ENCODE data around the gene SCGB2B2.
A peak's percentile ranks its signal among the peaks of the same experiment; 100 is the strongest.
"Not testable (repeated sequence)": the region's sequence is repeated elsewhere in the genome, so short reads cannot be mapped to it uniquely, and the experiment has no call there.

The SCGB2B2 gene

DNA sequence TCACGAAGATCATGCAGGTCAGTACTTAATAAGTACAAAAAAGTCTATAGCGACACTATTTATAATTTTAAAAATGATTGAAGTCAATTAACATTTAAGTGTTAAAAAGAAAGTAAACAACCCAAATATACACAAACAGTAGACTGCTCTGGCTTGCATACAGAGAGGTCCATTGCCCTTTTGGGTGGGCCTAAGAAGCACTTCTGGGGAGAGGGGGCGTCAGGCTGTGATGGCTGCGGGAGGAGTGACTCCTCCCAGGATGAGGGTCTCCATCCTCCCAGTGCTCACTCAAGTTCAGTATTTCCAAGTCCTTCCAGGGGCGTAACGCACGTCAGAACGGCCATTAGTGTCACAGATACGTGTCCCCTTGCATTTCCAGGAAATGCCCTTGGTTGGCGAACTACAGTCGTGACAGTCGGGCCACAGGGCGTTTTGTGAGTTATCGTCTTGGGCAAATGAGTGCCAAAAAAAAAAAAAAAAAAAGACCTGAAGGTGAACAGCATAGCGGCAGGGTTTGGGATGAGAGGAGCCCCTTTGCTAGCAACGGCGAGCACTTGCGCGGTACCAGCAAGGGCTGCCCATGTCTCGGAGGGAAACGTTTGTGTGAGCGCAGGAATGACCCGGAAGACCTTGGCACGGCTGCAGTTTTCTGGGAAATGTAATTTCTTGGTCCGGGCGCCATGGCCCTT, at the start of gene SCGB2B2:
Gene SCGB2B2 (minus strand): TSS at position 463 of the 689 bp plus-strand sequence. CDS start 82,596 bp downstream, outside the sequence.
- no peak for DNase-seq

DNA sequence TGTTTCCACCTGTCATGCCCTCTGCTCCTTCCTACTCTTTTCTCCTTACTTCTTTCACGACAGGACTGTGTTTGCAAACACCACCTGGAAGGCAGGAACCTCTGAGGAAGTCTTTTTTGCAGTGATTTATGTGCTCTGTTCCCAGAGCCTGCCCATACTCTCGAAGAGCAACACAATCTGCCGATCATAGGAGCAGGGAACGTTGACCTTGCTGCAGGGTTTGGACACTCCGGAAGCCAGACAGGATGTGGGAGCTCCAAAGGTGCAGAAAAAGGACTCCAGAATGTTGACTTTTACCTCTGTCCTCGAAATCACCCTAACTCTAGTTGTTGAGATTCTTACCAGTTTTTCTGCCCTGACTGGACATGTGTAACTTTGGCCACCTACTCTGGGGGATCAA, 48.4 kb upstream of the SCGB2B2 start:
- no peak for DNase-seq

- no peak for DNase-seq
Observed at GRCh38 chr19:34722353-34722752, 45.4 kb upstream of the SCGB2B2 start.

DNA sequence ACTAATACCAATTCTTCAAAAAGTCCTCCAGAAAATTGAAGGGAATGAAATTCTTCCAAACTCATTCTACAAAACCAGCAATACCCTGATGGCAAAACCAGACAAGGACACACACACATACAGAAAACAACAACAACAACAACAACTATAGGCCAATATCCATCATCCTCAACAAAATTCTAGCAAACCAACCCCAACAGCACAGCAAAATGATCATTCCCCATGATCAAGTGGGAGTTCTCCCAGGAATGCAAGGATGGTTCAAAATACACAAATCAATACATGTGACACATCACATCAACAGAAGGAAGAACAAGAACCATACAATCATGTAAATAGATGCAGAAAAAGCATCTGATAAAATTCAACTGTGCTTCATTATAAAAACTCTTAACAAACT, 38.4 kb upstream of the SCGB2B2 start:
- DNase-seq: no peak

DNA sequence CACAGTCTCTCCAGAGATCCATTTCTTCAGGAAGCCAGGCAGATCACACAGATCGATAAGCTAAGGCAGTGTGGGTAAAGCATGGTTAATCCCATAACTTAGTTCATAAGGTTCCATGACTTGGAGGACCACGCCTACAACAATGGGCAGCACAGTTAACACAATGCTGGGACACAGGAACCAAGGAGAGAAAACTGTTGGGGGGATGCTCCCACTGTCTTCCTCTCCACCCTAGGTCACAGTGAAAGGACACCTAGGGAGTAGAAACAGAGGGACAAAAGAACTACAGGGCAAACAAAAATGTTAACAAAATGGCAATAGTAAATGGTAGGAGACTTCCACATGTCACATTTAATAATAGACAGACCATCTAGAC, 36.3 kb upstream of the SCGB2B2 start:
- DNase-seq: no peak

DNA sequence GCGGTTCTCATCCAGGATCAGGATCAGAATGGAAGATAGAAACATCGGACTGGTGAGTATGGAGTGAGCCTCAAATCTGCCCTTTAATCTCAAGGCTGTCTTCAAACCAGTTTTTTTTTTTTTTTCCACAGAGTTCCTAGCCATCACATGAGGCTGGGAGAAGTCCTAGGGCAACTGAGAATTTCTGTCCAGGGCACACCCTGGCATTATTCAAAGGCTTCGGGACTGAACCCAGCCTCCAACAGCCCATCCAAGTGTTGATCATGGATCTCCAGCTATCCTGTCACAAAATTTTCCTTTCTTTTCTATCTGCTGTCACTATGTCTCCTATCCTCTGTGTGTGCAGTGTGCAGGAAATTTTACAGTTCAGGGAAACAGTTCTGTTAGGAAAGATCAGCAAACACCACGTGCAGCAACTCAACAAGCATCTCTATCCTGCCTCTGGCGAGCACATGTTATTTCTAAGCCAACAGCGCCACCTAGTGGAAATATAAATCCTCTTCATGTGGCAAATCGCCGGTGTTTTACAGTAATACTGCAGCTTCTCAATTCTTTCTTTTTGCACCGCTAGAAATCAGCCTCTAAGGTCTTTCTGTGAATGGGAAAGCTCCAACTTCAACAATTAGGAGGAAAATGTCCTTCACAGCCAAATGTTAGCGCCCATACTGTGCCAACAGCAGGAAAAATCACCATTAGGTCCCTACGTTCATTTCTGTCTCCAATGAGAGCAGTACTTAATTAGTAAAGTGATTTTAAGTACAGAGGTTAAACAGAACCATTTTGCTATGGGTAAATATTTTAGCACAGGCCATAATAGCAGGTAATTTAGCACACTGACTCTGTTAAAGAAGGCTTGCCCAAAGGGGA, 35.7 kb upstream of the SCGB2B2 start:
- DNase-seq: no peak

DNA sequence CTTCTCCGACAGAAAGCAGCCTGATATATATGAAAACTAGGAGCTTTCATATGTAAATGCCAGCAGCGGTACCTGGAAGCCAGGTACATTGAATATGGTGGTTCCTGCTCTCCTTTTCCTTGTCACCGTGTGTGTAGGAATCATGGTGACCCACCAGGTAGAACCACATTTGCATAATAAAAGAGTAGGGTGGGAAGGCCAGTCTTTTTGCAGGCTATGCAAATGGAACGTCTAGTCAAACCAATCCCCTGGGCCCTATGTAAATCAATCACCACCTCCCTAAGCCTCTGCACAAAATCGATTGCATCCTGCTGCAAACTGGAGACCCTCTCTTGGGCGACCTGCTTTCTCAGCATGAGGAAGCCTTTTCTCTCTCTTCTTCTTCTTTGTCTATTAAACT, 34.9 kb upstream of the SCGB2B2 start:
- no peak for DNase-seq

DNA sequence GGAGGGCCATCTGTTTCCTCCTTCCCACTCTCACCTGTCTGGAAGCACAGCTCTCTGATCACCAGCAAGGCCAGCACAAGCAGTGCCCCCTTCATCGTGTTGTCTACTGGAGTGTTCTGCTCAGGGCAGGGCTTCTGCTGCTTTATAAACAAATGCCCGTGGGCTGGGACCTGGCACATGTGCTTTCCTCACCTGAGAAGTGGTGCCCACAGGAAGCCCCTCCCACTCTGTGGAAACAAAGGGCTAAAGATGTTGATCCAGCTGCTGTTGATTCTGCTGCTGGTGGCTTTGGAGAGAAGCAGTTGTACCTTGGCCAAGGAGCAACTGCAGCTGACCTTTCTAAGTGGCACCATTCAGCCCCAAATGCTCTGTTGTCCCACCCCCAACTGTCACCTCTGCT, 30.7 kb upstream of the SCGB2B2 start:
- no peak for DNase-seq

DNA sequence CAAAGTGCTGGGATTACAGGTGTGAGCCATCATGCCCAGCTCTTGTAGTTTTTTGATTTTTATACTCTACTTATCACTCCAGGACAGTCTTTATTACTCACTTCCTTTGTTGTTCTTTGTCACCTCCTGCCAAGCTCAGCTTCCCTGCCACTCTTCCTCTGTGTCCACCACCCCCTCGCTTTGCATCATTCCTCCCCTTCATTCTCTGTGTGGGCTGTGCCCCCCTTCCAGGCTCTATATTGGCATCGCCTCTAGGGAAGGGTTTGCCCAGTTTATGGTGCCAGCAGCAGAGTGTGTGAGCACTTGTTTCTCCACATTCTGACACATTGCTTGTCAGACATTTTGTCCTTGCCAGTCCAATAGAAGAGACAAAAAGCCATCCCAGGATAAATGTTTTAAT, 15.6 kb upstream of the SCGB2B2 start:
- no peak for DNase-seq

- no peak for DNase-seq
Observed at GRCh38 chr19:34690372-34690771, 13.4 kb upstream of the SCGB2B2 start.

GRCh38 chr19:34688592-34688991, 11.6 kb upstream of the SCGB2B2 start:
- no peak for DNase-seq

DNA sequence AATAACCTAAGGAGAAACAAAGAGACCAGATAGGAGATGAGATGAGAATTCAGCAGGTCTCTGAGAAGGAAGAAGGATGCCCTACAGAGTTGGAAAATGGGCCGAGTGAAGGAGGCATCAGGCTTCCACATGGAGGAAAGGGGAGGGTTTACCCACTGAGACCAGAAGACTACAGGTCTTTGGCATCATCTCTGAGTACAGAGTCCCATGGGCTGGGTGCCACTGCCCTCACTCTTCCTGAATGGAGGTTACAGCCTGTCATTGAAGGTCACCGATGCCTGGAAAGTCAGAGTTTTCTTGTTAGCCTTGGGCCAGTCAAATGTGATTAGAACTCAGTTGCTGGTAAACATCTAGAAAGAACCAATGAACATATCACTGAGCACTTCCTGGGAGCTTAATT, 10.4 kb upstream of the SCGB2B2 start:
- no peak for DNase-seq

- DNase-seq: no peak
Observed at GRCh38 chr19:34686455-34686854, 9.5 kb upstream of the SCGB2B2 start.

- DNase-seq: not testable (repeated sequence)
Observed at GRCh38 chr19:34685266-34685665, 8.3 kb upstream of the SCGB2B2 start.

GRCh38 chr19:34681478-34681877, 4.5 kb upstream of the SCGB2B2 start:
- DNase-seq: no peak

GRCh38 chr19:34678421-34678820, 1.5 kb upstream of the SCGB2B2 start:
- no peak for DNase-seq

DNA sequence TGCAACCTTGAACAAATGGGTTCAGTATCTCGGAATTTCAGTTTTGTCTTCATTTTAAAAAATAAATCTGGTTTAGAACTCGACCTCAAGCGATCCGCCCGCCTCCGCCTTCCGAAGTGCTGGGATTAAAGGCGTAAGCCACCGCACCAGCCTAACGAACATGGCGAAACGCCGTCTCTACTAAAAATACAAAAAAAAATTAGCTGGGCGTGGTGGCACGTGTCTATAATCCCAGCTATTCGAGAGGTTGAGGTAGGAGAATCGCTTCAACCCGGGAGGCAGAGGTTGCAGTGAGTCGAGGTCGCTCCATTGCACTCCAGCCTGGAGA, 1.1 kb upstream of the SCGB2B2 start:
- no peak for DNase-seq

DNA sequence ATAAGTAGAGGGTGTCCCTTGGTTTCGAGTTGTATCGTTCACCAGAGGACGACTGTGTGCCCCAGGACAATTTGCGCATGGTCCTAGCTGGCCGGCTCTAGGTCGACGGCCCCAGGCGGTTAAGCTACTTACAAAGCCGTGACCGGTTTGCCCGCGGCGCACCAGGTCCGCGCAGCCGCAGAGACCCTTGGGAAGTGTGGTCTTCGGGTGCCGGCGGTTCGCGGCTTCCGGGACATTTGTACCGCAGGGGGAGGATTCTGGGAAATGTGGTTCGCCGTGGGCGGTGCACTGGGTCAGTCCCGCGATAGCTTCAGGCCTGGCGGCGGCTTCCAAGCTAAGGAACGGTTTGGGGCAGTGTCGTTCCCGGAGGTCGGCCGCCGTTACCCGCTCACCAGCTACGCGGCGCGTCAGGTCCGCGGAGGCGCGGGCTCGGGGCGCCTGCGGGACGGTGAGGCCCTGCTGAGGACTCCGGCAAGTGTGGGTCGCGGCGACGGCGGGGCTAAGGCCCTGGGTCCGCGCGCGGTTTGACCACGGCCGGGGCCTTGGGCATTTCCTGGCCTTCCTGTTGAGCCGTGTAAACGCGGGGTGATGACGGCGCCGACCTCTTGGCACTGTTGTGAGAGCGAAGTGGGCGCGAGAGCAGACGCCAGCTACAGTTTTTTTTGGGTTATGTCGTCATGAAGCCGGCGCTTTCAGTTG, 576 bp upstream of the SCGB2B2 start, which contains the start of gene ZNF302:
Gene ZNF302 (plus strand): TSS at position 293 of the 699 bp plus-strand sequence. CDS start 1,127 bp downstream, outside the sequence.
- DNase-seq: peak; percentile 98

DNA sequence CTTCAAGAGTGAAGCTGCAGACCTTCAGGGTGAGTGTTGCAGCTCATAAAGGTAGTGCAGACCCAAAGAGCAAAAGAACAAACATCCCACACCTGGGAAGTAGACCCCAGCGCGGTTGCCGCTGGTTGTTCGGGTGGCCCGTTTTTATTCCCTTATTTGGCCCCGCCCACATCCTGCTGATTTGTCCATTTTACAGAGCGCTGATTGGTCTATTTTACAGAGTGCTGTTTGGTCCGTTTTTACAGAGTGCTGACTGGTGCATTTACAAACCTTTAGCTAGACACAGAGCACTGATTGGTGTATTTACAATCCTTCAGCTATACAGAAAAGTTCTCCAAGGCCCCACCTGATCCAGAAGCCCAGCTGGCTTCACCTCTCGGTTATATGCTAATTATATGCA, 1.0 kb downstream of the SCGB2B2 start:
- no peak for DNase-seq

DNA sequence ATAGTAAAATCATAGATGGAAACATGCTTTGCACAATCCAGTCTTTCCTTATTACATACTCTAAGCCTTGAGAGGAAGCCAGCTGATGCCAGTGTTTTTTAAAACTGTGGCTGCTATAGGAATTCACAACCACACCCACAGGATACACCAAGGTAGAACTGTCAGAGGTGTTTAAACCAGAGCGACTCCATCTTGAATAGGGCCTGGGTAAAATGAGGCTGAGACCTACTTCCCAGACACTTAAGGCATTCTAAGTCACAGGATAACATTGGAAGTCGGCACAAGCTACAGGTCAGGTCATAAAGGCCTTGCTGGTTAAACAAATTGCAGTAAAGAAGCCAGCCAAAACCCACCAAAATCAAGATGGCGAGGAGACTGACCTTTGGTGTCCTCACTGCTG, 1.7 kb downstream of the SCGB2B2 start:
- DNase-seq: no peak

GRCh38 chr19:34673590-34673989, 3.4 kb downstream of the SCGB2B2 start:
- DNase-seq: no peak

GRCh38 chr19:34671972-34672371, 5.0 kb downstream of the SCGB2B2 start:
- DNase-seq: no peak

- no peak for DNase-seq
Observed at GRCh38 chr19:34669305-34669704, 7.7 kb downstream of the SCGB2B2 start.

DNA sequence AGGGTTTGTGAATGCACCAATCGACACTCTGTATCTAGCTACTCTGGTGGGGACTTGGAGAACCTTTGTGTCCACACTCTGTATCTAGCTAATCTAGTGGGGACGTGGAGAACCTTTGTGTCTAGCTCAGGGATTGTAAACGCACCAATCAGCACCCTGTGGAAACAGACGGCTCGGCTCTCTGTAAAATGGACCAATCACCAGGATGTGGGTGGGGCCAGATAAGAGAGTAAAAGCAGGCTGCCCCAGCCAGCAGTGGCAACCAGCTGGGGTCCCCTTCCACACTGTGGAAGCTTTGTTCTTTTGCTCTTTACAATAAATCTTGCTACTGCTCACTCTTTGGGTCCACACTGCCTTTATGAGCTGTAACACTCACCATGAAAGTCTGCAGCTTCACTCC, 8.3 kb downstream of the SCGB2B2 start:
- DNase-seq: not testable (repeated sequence)
